ENCODE results near the gene RGS14.

- TF ChIP-seq CTCF (IDR thresholded peaks at IDR 0.05; ENCODE audit: low read length): no peak
- TF ChIP-seq EZH2 (optimal IDR thresholded peaks at IDR 0.05; ENCODE audit: low read depth, low read length): no peak
These were observed 3.0 kb upstream of the RGS14 start for GRCh38 chr5:177354711-177355110.

Data from MM.1S (cell line).